NCI-H2196 treated with DMSO at 0.1 percent for 48 hours (cell line): ENCODE results near the gene CD19.
"Not testable (repeated sequence)": the region's sequence is repeated elsewhere in the genome, so short reads cannot be mapped to it uniquely, and the experiment has no call there.

Source experiments
- DNase-seq: peaks from one replicate; lab custom pipeline; 2025; ENCODE audit not compliant: unreplicated experiment; lab: John Stamatoyannopoulos, UW

Gene CD19

DNA sequence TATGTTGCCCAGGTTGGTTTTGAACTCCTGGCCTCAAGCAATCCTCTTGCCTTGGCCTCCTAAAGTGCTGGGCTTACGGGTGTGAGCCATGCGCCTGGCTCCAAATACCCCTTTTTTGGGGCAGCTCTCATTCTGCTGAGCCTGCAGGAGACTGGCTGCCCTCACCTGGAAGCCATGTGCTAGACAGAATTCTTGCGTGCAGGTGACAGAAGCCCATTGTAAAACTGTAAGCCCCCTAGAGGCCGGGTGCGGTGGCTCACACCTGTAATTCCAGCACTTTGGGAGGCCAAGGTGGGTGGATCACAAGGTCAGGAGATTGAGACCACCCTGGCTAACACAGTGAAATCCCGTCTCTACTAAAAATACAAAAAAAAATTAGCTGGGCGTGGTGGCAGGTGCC lies 48.6 kb downstream of the CD19 start:
- not testable (repeated sequence) for DNase-seq

DNA sequence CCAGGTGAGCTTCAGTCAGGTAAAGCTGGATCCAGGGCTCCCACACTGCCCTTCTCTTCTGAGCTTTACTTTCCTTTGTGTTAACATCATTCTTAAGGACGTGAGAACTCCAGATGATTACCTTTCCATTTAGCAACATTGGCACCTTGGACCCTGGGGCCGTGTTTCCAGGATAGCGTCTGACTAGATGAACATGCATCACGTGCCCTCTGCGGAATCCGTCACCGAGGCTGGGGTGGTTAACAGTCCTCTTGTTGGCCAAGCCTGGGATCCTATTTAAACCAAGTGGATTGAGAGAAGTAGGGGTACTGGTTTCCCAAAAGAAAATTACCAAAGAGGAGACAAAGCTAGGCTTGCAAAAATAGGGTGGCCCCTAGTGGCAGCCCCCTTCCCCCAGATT lies 49.2 kb downstream of the CD19 start:
- no peak for DNase-seq

DNA sequence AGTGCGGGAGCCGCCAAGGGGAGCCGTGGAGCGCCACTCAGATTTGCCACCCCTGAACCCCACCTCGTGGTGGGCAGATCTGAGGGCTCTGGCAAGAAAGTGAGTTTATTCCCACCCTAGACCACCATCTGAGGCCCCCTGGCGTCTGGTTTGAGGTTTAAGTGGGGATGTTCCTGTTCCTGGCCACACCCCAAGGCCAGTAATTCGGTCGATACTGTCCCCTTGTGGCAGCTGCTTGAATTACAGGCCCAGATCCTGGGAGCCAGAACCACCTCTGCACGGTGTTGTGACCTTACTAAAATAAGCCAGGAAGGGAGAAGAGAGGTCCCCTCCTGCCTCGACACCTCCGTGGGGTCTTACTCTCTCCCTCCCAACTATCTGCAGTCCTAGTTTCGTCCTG lies 49.7 kb downstream of the CD19 start:
- DNase-seq, result no peak

GRCh38 chr16:28982418-28982817 lies 50.6 kb downstream of the CD19 start:
- DNase-seq, result no peak

DNA sequence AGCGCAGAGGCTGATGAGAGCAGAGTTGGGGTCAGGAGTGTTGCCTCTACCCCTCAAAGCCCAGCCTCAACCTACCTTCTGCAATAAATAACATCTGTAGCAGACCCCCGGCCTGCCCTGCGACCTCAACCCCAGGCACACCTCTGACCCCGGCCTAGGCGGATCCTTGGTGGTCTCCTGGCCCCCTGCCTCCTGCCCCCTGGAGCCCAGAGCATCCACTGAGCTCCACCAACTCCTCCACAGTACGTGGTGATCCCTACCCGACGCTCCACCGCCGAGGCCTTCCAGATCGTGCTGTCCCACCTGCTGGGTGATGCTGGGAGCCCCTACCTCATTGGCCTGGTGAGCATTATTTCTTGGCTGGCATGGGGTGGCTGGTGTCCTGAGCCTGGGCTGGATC lies 51.2 kb downstream of the CD19 start:
- DNase-seq, result no peak

DNA sequence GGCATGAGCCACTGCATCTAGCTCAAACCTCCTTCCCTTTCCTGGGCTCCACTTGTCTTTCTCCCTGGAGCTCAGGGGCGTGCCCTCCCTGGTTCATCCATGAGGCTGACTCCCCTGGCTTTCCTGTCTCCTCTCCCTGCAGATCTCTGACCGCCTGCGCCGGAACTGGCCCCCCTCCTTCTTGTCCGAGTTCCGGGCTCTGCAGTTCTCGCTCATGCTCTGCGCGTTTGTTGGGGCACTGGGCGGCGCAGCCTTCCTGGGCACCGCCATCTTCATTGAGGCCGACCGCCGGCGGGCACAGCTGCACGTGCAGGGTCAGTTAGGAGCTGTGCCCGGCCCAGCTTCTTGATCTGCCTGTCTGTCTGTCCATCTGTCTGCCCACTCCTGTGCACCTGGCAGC lies 51.9 kb downstream of the CD19 start:
- peak; percentile 73 for DNase-seq

DNA sequence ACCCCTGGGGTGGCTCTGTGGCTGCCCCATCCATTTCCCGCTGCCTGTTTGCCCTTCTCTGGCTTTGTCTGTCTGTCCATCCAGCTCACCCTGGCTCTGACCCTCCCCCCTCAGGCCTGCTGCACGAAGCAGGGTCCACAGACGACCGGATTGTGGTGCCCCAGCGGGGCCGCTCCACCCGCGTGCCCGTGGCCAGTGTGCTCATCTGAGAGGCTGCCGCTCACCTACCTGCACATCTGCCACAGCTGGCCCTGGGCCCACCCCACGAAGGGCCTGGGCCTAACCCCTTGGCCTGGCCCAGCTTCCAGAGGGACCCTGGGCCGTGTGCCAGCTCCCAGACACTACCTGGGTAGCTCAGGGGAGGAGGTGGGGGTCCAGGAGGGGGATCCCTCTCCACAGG lies 52.3 kb downstream of the CD19 start:
- DNase-seq, result no peak

- peak; percentile 44 for DNase-seq
These were observed 52.9 kb downstream of the CD19 start, which contains the start of gene LAT for GRCh38 chr16:28984619-28985135. Gene LAT (plus strand): TSS chr16:28985052. CDS start chr16:28985418, 366 bp downstream.

- no peak for DNase-seq
These were observed 53.7 kb downstream of the CD19 start for GRCh38 chr16:28985211-28986041.

DNA sequence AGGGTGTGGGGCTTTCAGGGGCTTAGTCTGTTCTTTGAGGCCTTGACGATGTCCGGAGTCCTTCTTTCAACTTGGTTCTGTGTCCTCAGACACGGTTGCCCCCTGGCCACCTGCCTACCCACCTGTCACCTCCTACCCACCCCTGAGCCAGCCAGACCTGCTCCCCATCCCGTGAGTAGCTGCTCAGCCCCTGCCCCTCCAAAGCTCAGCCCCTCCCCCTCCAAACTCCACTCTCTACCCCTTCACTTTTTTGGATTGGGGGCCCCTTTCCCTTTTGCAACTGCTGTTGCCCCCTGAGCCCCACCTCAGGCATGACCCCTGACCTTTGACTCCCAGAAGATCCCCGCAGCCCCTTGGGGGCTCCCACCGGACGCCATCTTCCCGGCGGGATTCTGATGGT lies 54.3 kb downstream of the CD19 start:
- no peak for DNase-seq

DNA sequence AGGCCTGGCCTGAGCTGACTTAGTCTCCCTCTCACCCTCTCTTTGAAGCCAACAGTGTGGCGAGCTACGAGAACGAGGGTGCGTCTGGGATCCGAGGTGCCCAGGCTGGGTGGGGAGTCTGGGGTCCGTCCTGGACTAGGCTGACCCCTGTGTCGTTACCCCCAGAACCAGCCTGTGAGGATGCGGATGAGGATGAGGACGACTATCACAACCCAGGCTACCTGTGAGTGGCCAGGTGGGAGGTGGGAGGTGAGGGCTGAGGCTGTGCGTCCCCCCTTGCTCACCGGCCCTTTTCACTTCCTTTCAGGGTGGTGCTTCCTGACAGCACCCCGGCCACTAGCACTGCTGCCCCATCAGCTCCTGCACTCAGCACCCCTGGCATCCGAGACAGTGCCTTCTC lies 54.7 kb downstream of the CD19 start:
- no peak for DNase-seq

DNA sequence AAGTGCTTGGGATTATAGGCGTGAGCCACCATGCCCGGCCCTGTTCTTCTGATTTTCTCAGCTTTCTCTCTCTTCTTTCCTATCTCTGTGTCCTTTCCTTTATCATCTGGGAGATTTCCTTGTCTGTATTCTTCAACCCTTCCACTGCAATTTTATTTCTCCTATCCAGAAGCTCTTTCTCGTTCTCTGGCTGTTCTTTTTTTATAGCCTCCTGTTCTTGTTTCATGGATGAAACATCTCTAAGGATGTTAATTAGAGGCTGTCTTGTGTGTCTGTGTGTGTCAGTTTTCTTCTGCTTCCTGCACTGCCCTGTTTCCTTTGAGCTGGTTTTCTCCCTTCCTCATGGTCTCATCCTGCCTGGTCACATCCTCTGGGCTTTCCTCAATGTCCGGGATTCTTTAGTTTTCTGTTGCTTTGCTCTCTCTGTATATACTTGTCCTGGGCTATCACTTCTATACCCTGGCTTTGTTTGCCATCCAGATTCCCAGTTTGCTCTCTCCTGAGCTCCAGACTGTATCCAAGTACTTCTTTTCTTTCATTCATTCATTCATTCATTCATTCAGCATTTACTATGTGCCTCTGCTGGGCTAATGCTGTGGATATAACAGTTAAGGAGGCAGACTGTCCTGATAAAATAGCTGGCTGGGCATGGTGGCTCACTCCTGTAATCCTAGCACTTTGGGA lies 55.5 kb downstream of the CD19 start:
- DNase-seq, result no peak
